ENCODE results near the gene COG5. TPM values are rescaled to one million over a fixed set of nuclear protein-coding genes. Genes with fewer than 3 reads are reported as not detected.

The COG5 gene
- total RNA-seq, 1 donor from 2014 or later, result 34.7 TPM

- DNase-seq, result no peak
Measured at GRCh38 chr7:107388604-107389003, 175.1 kb downstream of the COG5 start.

- peak; percentile 55 for DNase-seq
Measured at GRCh38 chr7:107387573-107388219, 176.0 kb downstream of the COG5 start.

GRCh38 chr7:107387128-107387527, 176.6 kb downstream of the COG5 start:
- peak; percentile 71 for DNase-seq

GRCh38 chr7:107386548-107387102, 177.1 kb downstream of the COG5 start:
- no peak for DNase-seq

GRCh38 chr7:107384025-107384424, 179.7 kb downstream of the COG5 start:
- no peak for DNase-seq

GRCh38 chr7:107383203-107383602, 180.5 kb downstream of the COG5 start:
- DNase-seq, result no peak

- no peak for DNase-seq
Measured at GRCh38 chr7:107381453-107381852, 182.3 kb downstream of the COG5 start.

- no peak for DNase-seq
Measured at GRCh38 chr7:107373354-107373753, 190.4 kb downstream of the COG5 start.

- no peak for DNase-seq
Measured at GRCh38 chr7:107372298-107372697, 191.4 kb downstream of the COG5 start.

GRCh38 chr7:107370816-107371215, 192.9 kb downstream of the COG5 start:
- no peak for DNase-seq

- no peak for DNase-seq
Measured at GRCh38 chr7:107364787-107365186, 198.9 kb downstream of the COG5 start.

GRCh38 chr7:107359520-107360316, 204.0 kb downstream of the COG5 start:
- no peak for DNase-seq

- DNase-seq, result no peak
Measured at GRCh38 chr7:107355616-107356015, 208.1 kb downstream of the COG5 start.

GRCh38 chr7:107354640-107355039, 209.1 kb downstream of the COG5 start:
- no peak for DNase-seq

GRCh38 chr7:107353701-107354100, 210.0 kb downstream of the COG5 start:
- no peak for DNase-seq

GRCh38 chr7:107345898-107346297, 217.8 kb downstream of the COG5 start:
- DNase-seq, result no peak

- no peak for DNase-seq
Measured at GRCh38 chr7:107344799-107345198, 218.9 kb downstream of the COG5 start.

GRCh38 chr7:107344286-107344685, 219.4 kb downstream of the COG5 start:
- no peak for DNase-seq

GRCh38 chr7:107338080-107338479, 225.6 kb downstream of the COG5 start:
- DNase-seq, result no peak

- DNase-seq, result peak; percentile 46
Measured at GRCh38 chr7:107332488-107333269, 231.0 kb downstream of the COG5 start.

GRCh38 chr7:107330478-107330877, 233.2 kb downstream of the COG5 start:
- DNase-seq, result no peak

- no peak for DNase-seq
Measured at GRCh38 chr7:107327986-107328569, 235.6 kb downstream of the COG5 start.

GRCh38 chr7:107326061-107326460, 237.7 kb downstream of the COG5 start:
- DNase-seq, result no peak

Data from dermis blood vessel endothelial cell (primary cell).